ENCODE measurements around the gene TAAR6.

Gene TAAR6, protein sequence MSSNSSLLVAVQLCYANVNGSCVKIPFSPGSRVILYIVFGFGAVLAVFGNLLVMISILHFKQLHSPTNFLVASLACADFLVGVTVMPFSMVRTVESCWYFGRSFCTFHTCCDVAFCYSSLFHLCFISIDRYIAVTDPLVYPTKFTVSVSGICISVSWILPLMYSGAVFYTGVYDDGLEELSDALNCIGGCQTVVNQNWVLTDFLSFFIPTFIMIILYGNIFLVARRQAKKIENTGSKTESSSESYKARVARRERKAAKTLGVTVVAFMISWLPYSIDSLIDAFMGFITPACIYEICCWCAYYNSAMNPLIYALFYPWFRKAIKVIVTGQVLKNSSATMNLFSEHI

DNA sequence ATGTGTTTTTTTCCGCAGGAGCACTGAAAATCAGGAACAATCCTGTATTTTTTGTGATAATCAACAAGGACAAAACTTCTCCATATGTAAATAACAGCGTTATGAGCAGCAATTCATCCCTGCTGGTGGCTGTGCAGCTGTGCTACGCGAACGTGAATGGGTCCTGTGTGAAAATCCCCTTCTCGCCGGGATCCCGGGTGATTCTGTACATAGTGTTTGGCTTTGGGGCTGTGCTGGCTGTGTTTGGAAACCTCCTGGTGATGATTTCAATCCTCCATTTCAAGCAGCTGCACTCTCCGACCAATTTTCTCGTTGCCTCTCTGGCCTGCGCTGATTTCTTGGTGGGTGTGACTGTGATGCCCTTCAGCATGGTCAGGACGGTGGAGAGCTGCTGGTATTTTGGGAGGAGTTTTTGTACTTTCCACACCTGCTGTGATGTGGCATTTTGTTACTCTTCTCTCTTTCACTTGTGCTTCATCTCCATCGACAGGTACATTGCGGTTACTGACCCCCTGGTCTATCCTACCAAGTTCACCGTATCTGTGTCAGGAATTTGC, at the start of gene TAAR6:
TAAR6 (plus strand) TSS at position 102 of the 557 bp plus-strand sequence; CDS start at position 102, 0 bp downstream.
- TF ChIP-seq, protein P1, sequence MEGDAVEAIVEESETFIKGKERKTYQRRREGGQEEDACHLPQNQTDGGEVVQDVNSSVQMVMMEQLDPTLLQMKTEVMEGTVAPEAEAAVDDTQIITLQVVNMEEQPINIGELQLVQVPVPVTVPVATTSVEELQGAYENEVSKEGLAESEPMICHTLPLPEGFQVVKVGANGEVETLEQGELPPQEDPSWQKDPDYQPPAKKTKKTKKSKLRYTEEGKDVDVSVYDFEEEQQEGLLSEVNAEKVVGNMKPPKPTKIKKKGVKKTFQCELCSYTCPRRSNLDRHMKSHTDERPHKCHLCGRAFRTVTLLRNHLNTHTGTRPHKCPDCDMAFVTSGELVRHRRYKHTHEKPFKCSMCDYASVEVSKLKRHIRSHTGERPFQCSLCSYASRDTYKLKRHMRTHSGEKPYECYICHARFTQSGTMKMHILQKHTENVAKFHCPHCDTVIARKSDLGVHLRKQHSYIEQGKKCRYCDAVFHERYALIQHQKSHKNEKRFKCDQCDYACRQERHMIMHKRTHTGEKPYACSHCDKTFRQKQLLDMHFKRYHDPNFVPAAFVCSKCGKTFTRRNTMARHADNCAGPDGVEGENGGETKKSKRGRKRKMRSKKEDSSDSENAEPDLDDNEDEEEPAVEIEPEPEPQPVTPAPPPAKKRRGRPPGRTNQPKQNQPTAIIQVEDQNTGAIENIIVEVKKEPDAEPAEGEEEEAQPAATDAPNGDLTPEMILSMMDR (IDR thresholded peaks at IDR 0.05; ENCODE audit: borderline replicate concordance, control extremely low read depth, extremely low read depth, insufficient read depth, missing control alignments) = no peak
- no peak for DNase-seq (ENCODE audit: low spot score)
- in situ Hi-C loops (cut with MboI; ENCODE audit: low sequenced_read_pairs, unreplicated experiment) = no loop called here

DNA sequence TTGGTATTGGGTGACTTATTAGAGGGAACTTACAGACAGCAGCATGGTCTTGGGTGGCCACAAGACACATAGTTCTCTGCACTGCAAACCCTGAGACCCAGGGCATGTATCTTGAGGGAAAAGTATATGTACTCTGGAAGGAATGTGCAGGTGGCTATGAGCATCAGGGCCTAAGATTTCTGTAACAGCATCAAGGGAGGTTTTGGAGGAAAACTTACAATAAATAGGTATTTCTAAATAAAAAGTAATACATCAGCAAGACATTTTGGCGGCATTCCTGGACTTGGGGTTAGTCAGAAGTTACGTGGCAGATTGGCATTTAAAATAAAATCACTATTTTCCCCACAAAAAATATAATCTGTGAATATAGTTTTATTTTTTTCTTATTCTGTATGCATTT, 49.2 kb upstream of the TAAR6 start:
- DNase-seq (ENCODE audit: low spot score) = no peak
- in situ Hi-C loops (cut with MboI; ENCODE audit: low sequenced_read_pairs, unreplicated experiment) = loop anchor here (10.0 kb wide), 1 partner anchor 244 kb away; no protein-coding TSS in a partner anchor

DNA sequence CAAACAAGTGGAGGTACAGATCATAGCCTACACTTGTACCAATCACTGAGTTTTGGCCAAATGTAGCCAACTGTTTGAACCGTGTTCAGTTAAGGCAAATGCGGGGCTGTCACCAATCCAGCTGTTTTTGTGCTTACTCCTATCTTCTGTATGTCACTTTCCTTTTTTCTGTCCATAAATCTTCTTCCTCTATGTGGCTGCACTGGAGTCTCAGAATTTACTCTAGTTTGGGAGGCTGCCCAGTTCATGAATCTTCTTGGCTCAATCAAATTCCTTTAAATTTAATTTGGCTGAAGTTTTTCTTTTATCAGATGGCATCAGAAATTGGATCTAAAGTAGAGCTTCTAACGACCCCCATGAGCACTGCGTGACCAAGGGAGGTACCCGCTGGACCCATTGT, 45.5 kb upstream of the TAAR6 start:
- in situ Hi-C loops (cut with MboI; ENCODE audit: low sequenced_read_pairs, unreplicated experiment) = loop anchor here (10.0 kb wide), 1 partner anchor 240 kb away; no protein-coding TSS in a partner anchor
- TF ChIP-seq, protein P1 (IDR thresholded peaks at IDR 0.05; ENCODE audit: borderline replicate concordance, control extremely low read depth, extremely low read depth, insufficient read depth, missing control alignments) = no peak

More for the DNA sequence above, 49.2 kb upstream of the TAAR6 start:
- TF ChIP-seq, protein P1 (IDR thresholded peaks at IDR 0.05; ENCODE audit: borderline replicate concordance, control extremely low read depth, extremely low read depth, insufficient read depth, missing control alignments) = no peak

DNA sequence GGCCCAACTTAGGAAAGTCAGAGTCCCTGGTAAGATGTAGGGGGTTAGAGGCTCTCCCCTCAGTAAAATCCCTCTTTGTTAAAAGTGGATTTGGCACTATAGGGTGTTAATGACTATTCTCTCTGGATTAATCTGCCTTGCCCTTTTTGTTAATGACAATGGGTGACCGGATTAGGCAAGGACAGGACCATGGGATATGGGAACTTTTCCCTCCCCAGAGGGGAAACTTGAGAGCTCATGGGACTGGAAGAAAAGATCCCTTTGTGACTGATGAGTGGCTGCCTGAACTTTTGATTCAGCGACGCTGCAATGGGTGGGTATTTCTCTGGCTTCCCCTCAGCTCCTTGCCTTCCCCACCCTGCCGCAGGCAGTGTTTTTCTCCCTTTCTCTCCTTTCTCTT, 44.3 kb upstream of the TAAR6 start:
- DNase-seq (ENCODE audit: low spot score) = no peak
- TF ChIP-seq, protein P1 (IDR thresholded peaks at IDR 0.05; ENCODE audit: borderline replicate concordance, control extremely low read depth, extremely low read depth, insufficient read depth, missing control alignments) = no peak
- in situ Hi-C loops (cut with MboI; ENCODE audit: low sequenced_read_pairs, unreplicated experiment) = loop anchor here (10.0 kb wide), 1 partner anchor 239 kb away; no protein-coding TSS in a partner anchor

More for the DNA sequence above, 45.5 kb upstream of the TAAR6 start:
- DNase-seq (ENCODE audit: low spot score) = no peak

DNA sequence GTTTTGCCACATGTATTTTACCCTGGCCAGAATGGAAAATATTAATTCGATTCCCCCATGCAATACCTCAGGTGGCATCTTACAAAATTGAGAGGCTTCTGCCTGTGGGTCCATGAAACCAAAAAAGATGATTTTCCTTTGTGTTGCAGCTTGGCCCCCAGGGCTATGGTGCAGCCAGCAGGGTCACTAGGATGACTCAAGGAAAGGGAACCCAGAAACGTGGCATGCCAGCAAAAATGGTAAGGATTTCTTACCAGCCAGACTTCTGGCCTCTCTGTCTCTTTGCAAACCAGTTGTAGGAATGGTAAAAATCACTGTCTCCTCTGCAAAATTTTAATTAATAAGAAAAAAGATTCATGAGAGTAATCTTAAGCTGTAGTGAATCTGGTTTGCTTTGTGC, 43.7 kb upstream of the TAAR6 start:
- in situ Hi-C loops (cut with MboI; ENCODE audit: low sequenced_read_pairs, unreplicated experiment) = loop anchor here (10.0 kb wide), 1 partner anchor 238 kb away; no protein-coding TSS in a partner anchor
- TF ChIP-seq, protein P1 (IDR thresholded peaks at IDR 0.05; ENCODE audit: borderline replicate concordance, control extremely low read depth, extremely low read depth, insufficient read depth, missing control alignments) = no peak

DNA sequence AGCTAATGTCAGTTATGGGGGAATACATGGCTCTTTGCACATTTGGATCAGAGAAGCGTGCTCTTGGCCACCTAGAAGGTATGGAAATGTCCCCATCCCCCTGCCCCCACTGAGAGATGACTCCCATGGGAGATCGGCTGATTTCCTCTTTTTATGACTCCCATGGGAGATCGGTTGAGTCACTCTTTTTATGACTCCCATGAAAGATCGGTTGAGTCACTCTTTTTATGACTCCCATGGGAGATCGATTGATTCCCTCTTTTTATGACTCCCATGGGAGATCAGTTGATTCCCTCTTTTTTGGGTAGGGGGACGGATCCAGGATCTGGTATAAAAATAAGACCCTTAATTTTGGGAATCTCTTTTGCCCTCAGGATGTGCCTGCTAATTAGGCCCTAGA, 42.3 kb upstream of the TAAR6 start:
- DNase-seq (ENCODE audit: low spot score) = no peak
- in situ Hi-C loops (cut with MboI; ENCODE audit: low sequenced_read_pairs, unreplicated experiment) = loop anchor here (10.0 kb wide), 1 partner anchor 237 kb away; no protein-coding TSS in a partner anchor
- TF ChIP-seq, protein P1 (IDR thresholded peaks at IDR 0.05; ENCODE audit: borderline replicate concordance, control extremely low read depth, extremely low read depth, insufficient read depth, missing control alignments) = no peak

More for the DNA sequence above, 43.7 kb upstream of the TAAR6 start:
- DNase-seq (ENCODE audit: low spot score) = no peak
